ENCODE data around the gene JPT2.

JPT2 gene, protein sequence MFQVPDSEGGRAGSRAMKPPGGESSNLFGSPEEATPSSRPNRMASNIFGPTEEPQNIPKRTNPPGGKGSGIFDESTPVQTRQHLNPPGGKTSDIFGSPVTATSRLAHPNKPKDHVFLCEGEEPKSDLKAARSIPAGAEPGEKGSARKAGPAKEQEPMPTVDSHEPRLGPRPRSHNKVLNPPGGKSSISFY

DNA sequence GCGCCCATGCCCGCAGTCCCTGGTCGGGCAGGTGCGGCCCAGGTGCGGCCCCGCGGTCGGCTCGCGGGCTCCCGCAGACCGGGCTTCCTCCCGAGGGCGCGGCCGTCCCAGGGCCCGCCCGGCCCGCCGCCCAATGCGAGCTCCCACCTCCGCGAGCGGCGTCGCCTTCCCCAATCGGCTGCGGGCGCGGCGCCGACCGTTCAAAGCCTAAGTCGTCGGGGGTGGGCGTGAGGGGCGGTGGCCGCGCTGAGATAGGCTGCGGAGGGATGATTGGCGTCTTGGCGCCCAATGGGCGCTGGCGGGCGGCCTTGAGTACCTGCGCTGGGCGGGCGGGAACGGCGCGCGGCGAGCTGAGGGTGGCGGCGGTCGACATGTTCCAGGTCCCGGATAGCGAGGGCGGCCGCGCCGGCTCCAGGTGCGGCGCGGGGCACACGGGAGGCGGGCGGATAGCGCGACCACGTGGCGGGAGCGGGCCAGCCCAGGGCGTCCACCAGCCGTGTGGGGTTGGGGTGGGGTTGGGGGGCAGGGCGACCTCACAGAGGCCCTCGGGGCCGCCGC lies at the start of gene JPT2:
TSS of gene JPT2 (plus strand) at position 338 of the 558 bp plus-strand sequence. CDS start at position 372, 34 bp downstream.
- DNase-seq: peak; percentile 97

DNA sequence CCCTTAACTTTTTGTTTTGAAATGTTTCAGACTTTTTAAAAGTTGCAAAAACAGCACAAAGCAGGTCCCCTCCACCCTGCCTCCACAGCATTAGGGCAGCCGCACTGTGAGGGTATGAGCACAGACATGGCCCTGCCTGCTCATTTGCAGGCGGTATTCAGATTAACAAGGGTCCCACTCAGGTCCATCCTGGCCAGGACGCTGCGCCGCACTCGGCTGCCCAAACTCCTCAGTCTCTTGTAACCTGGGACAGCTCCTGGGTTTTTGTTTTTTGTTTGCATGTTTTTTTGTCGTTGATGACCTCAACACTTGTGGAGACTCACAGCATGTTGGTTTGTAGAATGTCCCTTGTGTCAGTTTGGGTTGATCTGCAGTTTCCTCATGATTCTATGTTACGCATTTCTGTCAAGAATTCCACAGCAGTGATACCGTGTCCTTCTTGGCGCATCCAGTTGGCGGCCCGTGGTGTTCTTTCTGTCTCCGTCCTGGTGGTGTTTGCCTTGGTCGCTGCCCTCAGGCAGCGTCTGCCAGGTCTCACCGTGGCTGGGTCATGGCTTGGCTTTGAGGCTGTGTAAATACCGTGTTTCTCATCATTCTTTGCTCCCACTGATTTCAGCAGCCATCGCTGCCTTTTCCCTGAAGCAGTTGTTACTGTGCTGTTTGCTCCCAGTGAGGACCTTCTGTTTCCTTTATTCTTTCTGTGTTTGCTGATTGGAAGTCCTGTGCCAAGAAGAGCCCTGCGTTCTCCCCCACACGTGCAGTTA lies 47.4 kb upstream of the JPT2 start:
- no peak for DNase-seq

DNA sequence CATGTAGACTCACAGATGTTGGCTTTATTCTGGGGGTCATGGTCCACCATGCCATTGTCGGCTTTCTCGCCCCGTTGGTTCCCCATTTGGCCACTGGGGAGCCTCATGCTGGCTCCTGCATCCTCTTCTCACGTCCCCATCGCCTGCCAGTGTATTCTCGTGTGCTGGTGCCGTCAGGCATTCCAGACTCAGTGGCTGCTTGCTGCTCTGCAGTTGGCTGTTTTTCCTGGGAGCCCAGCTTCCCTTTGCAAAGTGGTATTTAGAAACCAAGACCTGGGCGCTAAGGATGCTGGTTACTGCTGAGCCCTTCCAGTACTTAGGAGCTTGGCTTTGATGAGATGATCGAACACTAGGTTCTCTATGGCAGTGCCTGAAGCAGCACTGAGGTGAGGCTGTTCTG lies 46.8 kb upstream of the JPT2 start:
- no peak for DNase-seq

DNA sequence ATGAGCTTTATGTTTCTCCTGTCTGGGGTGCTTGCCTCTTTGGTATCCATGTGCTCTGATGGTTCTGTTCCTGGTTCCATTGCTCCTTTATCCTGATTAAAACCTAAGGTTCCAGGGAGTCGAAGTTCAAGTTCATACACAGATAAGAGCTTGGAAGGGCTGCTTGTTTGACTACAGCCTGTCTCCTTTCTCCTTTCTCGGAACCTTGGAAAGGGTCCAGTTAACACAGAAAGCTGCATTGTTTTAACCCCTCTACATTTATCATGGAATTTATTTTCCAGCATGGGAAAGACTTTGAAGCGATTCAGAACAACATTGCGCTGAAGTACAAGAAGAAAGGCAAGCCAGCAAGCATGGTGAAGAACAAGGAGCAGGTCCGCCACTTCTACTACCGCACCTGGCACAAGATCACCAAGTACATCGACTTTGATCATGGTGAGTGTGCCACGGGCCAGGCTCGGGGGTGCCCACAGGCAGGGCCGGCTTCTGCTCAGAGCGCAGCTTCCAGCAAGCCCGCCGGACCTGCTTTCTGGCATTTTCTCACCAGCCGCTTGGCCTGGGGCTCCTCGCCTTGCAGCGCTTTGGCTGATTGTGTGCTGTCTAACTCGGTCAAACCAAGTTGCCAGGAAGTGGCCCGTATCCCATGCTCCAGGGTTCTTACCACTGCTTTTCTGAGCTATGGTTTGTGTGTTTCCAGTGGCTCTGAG lies 46.0 kb upstream of the JPT2 start:
- no peak for DNase-seq

DNA sequence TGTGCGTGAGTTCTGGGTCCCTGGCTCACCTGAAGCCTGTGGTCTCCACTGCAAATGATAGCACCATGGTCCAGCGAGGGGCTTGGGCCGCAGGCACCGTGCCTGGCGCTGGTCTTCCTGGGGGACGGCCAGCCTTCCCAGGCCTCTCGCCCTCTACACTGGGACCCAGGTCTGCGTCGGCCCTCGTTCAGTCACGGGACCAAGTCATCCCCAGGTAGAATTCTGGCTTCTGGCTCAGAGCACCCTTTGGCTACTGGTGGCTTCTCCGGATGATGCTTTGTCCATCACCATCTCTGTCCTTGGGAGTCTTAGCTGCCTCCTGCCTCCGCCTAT lies 45.5 kb upstream of the JPT2 start:
- no peak for DNase-seq

DNA sequence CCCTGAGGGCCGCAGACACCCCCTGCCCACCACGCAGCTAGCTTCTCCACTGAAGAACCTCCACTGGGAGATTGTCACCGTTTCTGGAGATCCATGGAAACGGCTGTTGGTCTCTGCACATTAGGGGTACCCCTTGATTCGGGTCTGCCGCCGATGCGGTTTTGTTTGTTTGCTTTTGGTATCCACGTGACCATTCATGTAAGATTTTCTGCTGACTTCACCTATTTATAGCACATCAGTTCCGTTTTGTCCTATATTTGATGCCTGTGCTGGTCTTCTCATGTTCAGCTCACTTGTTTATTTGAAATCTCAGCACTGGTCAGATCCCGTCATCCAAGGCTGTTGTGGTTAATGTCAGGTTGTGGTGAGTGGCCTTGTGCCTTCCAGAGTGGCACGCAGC lies 44.8 kb upstream of the JPT2 start:
- DNase-seq: no peak

DNA sequence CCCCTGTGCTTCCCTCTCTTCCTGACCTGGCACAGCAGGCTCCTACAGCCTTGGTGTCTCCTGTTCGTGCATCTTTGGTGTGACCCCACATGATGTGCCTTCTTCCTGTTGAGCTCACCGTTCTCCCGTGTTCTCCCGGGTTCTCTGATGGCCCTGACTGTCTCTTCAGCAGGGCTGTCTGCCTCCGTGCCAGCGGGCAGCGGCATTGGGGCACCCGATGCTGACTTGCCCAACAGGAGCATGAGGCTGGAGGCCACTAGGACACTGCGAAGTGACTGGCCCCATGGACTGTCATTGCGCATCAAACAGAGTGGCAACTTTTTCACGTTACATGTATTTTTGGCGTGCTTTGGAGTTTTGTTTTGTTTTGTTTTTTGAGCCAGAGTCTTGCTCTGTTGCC lies 43.5 kb upstream of the JPT2 start:
- no peak for DNase-seq

DNA sequence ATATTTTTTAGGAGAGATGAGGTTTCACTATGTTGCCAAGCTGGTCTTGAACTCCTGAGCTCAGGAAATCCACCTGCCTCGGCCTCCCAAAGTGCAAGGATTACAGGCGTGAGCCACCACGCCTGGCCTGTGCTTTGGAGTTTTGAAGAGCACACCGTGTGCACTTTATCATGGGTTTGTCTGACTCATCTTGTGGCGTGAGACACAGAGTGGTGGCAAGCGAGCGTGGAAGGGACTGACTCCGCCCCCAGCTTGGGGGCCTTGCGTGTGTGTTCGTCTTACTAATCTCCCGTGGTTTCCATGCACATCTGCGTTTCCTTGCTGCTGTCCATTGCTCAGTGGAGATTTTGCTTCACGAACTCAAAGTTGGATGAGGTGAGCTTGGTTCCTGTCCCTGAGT lies 43.0 kb upstream of the JPT2 start:
- peak; percentile 13 for DNase-seq

DNA sequence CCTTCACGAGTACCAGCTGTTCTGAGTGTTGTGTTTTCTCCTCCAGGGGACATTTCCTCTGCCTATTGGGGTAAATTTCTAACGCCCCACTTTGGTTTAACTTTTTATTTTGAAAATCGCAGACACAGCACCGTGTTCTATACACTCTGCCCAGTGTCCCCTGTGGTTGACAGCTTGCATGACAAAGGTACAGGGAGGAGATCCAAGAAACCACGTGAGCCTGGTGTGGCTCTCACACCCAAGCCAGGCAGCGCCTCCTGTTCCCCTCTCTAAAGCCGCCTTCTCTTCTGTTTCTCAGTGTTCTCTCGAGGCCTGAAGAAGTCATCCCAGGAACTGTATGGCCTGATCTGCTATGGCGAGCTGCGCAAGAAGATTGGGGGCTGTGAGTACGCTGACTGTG lies 40.6 kb upstream of the JPT2 start:
- no peak for DNase-seq

DNA sequence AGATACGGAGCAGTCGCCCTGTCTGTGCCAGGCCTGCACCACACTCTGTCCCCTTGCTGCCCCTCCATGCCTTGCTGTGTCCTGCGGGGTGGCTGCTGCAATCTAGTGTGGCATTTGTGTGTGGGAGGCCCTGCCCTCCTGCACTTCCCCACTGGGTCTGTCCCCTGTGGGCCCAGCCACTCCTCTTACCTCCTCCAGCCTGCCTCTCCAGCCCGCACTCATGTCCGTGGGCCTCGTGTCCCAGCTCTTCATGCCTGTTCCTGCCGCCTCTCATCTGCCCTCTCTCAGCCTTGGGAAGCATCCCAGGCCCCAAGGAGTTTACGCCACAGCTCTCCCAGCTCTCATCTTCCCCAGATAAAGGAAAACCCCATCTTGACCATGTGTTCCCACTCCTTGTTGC lies 39.3 kb upstream of the JPT2 start:
- DNase-seq: no peak

DNA sequence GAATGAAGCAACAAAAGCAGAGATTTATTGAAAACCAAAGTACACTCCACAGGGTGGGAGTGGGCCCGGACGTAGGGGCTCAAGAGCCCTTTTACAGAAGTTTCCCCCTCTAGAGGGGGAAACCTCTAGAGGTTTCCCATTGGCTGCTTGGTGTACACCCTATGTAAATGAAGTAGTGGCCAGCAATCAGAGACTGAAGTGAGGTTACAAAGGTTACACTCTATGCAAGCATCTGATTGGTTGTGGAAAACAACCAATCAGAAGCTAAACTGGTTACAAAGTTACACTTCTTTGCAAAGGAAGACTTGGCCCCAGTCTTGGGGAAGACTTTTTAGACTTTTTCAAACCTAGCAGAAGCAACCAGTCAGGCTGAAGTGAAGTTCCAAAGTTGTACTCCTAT lies 38.8 kb upstream of the JPT2 start:
- no peak for DNase-seq

DNA sequence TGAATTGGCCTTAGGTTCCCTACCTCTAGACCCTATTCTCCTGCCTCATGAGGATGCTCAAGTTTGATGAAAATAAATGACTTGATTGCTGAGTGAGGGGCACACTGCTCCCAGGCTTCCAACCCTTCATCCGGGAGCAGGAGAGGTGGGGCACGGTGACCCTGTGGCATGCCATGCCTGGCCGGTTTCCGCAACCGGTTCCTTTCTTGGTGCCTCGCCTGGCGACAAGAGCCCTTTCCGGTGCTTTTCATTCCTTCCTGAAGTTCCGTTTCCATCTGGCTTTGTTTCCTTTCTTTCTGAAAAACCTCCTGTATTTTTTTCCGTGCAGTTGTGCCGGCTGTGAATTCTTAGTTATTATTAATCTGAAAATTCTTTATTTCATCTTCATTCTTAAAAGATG lies 38.2 kb upstream of the JPT2 start:
- DNase-seq: no peak

DNA sequence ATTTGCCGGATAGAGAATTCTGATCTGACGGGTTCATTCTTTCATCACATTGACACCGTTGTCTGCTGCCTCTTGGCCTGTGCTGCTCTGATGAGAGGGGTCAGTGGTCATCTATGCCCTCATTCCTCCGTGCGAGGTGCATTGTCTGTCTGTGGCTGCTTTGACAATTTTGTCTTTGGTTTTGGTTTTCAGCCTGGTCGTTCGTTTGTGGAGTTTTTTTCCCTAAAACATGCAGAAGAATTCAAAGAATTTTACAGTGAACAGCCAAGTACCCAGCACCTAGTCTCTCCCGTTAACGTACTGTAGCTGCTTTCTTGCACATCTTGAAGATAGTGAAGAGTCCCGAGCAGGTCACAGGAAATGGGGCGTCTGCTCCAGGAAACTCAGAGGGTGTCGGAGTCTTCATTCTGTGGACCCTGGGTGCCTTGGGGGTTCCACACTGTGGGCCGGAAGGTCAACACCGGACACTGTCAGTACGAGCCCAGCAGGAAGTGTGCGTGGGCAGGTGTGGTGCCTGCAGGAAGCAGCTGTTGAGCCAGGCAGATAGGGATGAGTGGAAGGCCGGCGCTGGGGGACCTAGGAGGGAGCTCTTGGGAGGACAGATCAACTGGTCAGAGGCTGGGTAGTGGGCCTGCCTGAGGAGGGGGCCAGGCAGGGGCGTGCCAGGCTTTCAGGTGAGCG lies 37.7 kb upstream of the JPT2 start:
- no peak for DNase-seq

DNA sequence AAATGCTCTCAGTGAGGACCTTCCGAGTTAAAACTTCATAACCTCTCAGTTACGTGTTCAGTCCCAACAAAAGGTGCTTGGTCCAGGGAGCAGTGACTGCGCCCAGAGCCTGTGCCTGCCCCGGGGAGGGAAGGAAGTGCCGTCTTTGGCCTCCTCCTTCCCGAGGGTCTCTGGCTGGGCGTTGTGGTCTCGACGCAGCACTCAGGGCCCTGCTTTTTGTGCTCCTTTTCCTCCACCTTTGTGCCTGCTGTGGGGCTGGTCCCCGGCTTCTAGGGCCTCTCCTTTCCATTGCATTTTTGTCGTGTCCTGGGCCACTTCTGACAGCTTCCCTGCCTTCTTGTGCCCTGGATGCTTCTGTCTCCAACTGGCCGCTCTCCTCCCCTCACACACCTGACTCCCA lies 36.8 kb upstream of the JPT2 start:
- no peak for DNase-seq

DNA sequence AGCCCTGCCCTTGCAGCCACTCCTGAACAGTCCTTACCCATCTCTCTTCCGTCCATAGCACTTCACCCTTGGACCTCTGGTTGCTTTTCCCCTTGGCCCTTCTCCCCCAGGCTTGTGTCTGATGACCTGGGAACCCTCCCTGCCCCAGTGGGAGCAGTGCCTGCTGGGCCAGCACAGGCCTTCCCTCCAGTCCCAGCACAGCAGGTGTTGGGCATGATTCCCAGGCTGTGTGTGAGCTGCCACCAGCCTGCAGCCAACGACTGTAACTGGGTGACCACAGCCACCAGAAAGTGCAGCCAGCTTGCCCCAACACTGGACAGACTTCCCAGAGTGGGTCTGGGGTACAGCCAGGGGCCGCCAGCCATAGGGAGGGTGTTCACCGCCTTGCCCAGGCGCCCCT lies 35.9 kb upstream of the JPT2 start:
- DNase-seq: no peak

DNA sequence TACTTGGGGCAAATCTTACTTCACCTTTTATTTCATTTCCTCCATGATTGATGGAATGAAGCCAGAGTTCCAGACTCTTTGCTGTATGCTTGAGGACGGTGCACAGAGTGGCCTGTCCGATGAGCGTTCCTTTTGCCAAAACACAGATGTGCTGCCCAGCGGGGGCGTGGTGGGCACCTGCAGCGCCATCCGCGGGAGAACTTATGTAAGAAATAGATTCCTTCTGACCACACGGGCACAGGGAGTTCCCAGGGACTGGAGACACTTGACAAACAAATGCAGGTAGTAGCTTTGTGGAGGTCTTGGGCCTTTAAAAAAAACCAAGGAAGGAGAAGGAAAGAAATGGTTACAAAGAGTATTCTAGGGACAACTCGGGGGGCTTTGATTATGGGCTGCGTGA lies 35.3 kb upstream of the JPT2 start:
- no peak for DNase-seq

DNA sequence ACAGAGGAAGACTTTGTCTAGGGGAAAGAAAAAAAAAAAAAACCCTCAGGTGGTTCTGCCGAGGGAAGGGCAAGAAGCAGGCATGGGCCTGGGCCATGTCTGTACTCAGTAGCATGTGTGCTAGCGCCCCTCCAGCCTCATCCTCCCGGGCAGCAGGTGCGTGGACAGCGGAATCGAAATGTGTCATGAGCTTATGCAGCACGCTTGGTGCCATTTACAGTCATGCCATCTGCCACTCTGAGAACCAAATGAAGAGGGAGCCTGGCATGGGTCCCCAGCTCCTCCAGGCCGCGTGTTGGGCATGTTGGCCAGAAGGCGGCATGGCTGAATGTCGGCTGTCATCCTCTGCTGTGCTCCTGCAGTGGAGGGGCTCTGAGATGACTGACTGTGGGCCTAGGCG lies 34.6 kb upstream of the JPT2 start:
- DNase-seq: no peak

DNA sequence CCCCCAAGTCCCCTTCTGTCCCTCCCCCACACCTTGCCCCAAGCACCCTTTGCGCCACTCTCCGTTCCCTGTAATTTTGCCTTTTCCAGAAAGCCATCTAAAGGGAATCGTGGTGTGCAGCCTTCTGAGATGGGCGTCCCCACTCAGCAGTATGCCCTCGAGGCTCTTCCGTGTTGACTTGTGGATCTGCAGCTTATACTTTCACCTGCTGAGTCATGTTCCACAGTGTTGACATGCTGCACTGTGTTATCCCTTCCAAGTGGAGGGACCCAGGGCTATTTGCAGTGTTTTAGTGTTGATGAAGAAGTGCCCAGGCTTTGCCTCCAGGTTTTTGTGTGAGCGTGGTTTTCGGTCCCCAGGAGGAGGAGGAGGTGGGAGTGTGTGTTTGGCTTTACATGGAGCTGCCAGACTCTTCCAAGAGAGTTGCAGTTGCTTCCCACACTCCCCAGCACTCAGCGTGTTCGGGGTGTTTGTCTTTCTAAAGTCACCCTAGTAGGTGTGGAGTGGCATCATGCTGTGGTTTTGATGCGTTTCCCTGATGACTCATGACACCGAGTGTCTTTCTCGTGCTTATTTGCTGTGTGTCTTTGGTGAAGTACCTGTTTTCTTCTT lies 32.1 kb upstream of the JPT2 start:
- peak; percentile 62 for DNase-seq

DNA sequence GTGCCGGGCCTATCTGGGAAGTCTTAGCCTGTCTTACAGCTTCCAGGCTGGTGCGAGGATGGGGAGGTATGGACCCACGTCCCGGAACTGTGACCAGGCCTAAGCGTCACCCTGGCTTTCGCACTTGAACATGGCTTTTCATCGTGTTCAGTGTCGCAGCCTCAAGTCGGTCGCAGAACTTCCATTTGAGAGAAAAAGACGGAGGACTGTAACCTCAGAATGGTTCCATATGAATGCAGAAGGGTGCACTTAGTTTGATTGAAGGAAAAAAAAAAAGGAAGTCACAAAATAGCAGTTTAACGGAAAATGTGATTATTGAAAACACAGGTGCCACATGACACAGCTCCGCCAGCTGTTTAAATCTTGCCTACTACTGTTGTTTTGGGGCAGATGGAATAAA lies 30.2 kb upstream of the JPT2 start:
- no peak for DNase-seq

DNA sequence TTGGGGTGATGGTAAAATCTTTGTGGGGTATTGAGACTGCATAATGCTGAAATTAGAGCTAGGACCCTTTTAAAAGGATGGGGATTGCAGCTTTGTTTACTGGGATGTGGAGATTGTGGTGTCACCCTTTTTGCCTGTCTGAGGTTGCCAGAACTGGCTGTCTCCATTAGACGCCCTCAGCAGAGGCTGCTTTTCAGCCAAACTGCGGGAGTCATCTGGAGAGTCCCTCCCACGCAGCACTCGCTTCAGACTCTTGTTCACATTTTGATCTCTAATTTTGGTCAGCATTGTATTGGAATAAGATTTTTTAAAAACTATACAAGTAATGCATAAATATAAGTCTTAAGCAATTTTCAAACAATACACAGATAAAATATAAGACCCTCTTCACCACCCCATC lies 27.9 kb upstream of the JPT2 start:
- no peak for DNase-seq

DNA sequence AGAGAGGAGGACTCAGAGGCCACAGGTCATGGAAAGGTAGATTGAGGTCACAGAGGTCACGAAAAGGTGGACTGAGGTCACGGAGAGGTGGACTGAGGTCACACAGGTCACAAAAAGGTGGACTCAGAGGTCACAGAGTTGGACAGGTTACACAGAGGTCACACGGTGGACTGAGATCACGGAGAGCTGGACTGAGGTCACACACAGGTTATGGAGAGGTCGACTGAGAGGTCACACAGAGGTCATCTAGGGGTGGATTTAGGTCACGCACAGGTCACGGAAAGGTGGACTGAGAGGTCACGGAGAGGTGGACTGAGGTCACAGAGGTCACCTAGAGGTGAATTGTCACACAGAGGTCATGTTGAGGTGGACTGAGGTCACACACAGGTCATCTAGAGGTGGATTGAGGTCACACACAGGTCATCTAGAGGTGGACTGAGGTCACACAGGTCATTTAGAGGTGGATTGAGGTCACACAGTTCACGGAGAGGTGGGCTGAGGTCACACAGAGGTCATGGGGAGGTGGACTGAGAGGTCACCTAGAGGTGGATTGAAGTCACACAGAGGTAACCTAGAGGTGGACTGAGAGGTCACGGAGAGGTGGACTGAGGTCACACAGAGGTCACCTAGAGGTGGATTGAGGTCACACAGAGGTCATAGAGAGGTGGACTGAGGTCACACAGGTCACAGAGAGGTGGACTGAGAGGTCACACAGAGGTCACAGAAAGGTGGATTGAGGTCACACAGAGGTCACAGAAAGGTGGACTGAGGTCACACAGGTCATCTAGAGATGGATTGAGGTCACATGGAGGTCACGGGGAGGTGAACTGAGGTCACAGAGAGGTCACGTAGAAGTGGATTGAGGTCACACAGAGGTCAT lies 26.7 kb upstream of the JPT2 start:
- DNase-seq: no peak

DNA sequence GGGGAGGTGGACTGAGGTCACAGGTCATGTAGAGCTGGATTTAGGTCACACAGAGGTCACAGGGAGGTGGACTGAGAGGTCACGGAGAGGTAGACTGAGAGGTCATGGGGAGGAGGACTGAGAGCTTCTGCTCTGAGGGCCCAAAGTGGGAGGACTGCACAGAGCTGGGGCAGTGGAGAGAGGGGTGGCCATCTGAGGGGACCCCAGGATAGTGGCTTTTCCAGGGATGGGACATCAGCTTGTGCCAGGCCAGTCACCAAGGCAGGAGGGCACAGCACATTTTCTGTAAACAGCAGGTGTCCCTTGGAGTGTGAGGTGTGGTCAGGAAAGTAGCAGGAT lies 26.1 kb upstream of the JPT2 start:
- DNase-seq: no peak

All from activated CD4-positive, alpha-beta T cell treated with anti-CD3 and anti-CD28 coated beads, Interleukin-10, Interleukin-2, amounts not matched to agents 100 ng/mL and 50 ng/mL, durations not matched to agents 16 hours and 8 hours (primary cell).